Measurements from ENCODE around the gene DIPK1C. TPM values are rescaled to one million over a fixed set of nuclear protein-coding genes. Genes with fewer than 3 reads are reported as not detected.

DIPK1C gene
- total RNA-seq, 1 donor from 2014 or later = 2.4 TPM

- peak; percentile 46 for DNase-seq
These were observed 69.7 kb downstream of the DIPK1C start for GRCh38 chr18:74387383-74387782.

Other genes starting within 250 kb of the DIPK1C start
- 82.0 TPM for gene CYB5A, start 165.3 kb downstream of the DIPK1C start, total RNA-seq
- gene C18orf63, start 141.5 kb downstream of the DIPK1C start, total RNA-seq = not detected
- gene CNDP2, start 39.1 kb upstream of the DIPK1C start, total RNA-seq = 34.9 TPM
- gene CNDP1, start 77.2 kb upstream of the DIPK1C start, total RNA-seq = 0.10 TPM
- gene ZNF407, start 140.6 kb upstream of the DIPK1C start, total RNA-seq = 21.6 TPM